HEK293T (cell line): Measurements from ENCODE around the gene DAP.

Experiments used
- NFRKB ChIP-seq: fragments of 450-650 bp; IDR thresholded peaks from 2 replicates; pipeline ENCODE4 v1.6.1; 2016; ENCODE audit warnings: mild to moderate bottlenecking, moderate library complexity
- SP1 ChIP-seq: fragments of 450-650 bp; IDR thresholded peaks from 2 replicates; pipeline ENCODE4 v1.6.1; 2017

DNA sequence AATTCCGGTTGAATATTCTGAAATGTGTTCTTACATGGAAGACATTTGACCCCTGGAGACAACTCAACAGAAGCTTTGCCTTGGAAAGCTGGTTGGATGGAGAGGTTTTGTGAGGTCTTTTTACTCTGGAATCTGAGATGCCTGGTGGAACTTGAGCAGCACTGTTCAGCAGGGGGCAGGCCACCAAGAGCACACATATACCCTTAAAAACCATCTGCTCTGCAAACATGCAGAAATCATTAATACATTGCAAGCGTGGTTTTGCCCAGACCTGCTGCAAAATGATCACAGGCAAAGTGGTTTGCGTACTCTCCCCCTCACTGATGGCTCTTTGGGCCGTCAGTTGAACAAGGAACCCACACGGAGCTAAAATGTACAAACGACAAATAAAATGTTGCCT lies 32.8 kb upstream of the DAP start:
- TF ChIP-seq NFRKB (no peak), SP1 (no peak)
